ENCODE measurements around the gene CCNF. TPM values are rescaled to one million over a fixed set of nuclear protein-coding genes. Genes with fewer than 3 reads are reported as not detected.
A peak's percentile ranks its signal among the peaks of the same experiment; 100 is the strongest.

The CCNF gene
- total RNA-seq, 1 donor from 2014 or later = 0.43 TPM

DNA sequence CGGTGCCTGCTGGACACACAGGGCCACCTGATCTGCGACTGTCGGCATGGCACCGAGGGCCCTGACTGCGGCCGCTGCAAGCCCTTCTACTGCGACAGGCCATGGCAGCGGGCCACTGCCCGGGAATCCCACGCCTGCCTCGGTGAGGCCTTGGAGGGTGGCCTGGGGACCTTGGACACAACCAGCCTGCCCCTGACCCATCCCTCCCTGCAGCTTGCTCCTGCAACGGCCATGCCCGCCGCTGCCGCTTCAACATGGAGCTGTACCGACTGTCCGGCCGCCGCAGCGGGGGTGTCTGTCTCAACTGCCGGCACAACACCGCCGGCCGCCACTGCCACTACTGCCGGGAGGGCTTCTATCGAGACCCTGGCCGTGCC, 43.2 kb downstream of the CCNF start:
- H3K27ac ChIP-seq = no peak overlapping the region
- peaks cover 12% of the 10 kb centered on the region for H3K27me3 ChIP-seq
- H3K36me3 ChIP-seq = no peaks in the 10 kb centered on the region
- intact Hi-C loops (cut with DNase I) = no loop called here
- H3K4me3 ChIP-seq = no peak overlapping the region
- H3K4me1 ChIP-seq = peaks cover 24 to 42% of the 10 kb centered on the region in 2 donors
- TF ChIP-seq, protein P1, sequence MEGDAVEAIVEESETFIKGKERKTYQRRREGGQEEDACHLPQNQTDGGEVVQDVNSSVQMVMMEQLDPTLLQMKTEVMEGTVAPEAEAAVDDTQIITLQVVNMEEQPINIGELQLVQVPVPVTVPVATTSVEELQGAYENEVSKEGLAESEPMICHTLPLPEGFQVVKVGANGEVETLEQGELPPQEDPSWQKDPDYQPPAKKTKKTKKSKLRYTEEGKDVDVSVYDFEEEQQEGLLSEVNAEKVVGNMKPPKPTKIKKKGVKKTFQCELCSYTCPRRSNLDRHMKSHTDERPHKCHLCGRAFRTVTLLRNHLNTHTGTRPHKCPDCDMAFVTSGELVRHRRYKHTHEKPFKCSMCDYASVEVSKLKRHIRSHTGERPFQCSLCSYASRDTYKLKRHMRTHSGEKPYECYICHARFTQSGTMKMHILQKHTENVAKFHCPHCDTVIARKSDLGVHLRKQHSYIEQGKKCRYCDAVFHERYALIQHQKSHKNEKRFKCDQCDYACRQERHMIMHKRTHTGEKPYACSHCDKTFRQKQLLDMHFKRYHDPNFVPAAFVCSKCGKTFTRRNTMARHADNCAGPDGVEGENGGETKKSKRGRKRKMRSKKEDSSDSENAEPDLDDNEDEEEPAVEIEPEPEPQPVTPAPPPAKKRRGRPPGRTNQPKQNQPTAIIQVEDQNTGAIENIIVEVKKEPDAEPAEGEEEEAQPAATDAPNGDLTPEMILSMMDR (IDR thresholded peaks at IDR 0.05) = no peak
- H3K9me3 ChIP-seq = no peaks in the 10 kb centered on the region
- no peak for DNase-seq (ENCODE audit: low spot score in 2 of 2)

GRCh38 chr16:2472885-2473445, 43.7 kb downstream of the CCNF start:
- peaks cover 23 to 39% of the 10 kb centered on the region in 2 donors for H3K4me1 ChIP-seq
- H3K4me3 ChIP-seq = peak overlapping the region in 1 of 2 donors; percentile 68
- peaks cover 12% of the 10 kb centered on the region for H3K27me3 ChIP-seq
- TF ChIP-seq, protein P1 (IDR thresholded peaks at IDR 0.05) = no peak
- intact Hi-C loops (cut with DNase I) = no loop called here
- no peaks in the 10 kb centered on the region for H3K36me3 ChIP-seq
- H3K27ac ChIP-seq = no peak overlapping the region
- H3K9me3 ChIP-seq = no peaks in the 10 kb centered on the region
- no peak for DNase-seq (ENCODE audit: low spot score in 2 of 2)

DNA sequence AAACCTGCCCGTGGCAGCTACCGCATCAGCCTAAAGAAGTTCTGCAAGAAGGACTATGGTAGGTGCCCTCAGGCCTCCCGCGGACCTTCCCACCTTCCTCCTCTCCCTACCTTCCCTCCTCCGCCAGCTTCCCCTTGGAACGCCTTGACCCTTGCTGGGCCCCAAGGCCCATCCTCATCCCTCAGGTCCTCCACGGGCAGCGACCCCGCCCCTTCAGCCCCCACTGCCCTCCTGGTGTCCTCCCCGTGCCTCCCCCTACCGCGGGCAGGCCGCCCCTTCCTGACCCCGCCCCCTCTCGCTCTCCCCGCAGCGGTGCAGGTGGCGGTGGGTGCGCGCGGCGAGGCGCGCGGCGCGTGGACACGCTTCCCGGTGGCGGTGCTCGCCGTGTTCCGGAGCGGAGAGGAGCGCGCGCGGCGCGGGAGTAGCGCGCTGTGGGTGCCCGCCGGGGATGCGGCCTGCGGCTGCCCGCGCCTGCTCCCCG, 44.2 kb downstream of the CCNF start:
- Histone ChIP-seq H3K27me3 (peaks cover 12% of the 10 kb centered on the region), H3K36me3 (no peaks in the 10 kb centered on the region), H3K4me1 (peaks cover 21 to 34% of the 10 kb centered on the region in 2 donors), H3K9me3 (no peaks in the 10 kb centered on the region), H3K27ac (no peak overlapping the region), H3K4me3 (peak overlapping the region; percentile 68 to 76)
- DNase-seq (ENCODE audit: low spot score in 2 of 2) = no peak
- TF ChIP-seq, protein P1 (IDR thresholded peaks at IDR 0.05) = no peak
- intact Hi-C loops (cut with DNase I) = no loop called here

DNA sequence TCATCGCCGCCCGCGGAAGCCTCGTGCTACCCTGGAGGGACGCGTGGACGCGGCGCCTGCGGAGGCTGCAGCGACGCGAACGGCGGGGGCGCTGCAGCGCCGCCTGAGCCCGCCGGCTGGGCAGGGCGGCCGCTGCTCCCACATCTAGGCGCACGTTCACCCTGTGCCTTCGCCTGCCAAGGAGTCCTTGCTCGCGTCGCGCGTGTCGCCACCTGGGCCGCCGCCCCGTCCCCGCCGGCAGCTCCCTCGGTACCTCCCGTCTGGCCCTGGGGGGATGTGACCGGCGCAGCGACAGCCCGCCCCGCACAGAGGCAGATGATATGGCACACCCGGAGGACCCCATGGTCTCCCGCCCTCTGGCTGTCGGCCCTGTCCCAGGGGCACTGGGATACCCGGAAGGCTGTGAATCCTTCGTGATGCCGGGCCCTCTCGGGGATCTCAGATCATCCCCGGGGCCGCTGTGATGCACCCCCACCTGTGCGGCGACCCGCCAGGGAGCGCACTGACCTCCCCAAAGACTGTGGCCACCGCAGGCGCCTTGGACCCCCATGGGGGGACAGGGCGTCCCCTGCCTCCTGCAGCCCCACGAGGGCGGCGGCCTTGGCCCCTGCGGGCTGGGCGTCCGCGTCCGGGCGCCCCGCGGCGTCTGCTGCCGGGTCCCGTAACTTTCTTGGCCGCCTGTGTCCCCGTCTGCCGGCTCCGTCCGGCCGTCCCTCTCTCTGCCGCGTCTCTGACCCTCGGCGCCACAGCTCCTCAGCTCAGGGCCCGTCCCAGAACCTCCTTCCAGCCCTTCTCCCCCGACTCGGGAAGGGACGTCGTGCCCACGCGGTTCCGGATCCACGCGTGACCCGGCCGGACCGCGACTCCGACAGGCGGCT, 45.0 kb downstream of the CCNF start:
- no peaks in the 10 kb centered on the region for H3K9me3 ChIP-seq
- intact Hi-C loops (cut with DNase I) = loop anchor here (1.0 kb wide), 1 partner anchor 14 kb away; the partner anchor contains the start of gene TEDC2
- TF ChIP-seq, protein P1 (IDR thresholded peaks at IDR 0.05) = peak in 2 of 3 experiments; percentile 23 to 25
- H3K27me3 ChIP-seq = peaks cover 12% of the 10 kb centered on the region
- H3K4me1 ChIP-seq = peaks cover 21 to 27% of the 10 kb centered on the region in 2 donors
- DNase-seq (ENCODE audit: low spot score in 2 of 2) = no peak
- H3K4me3 ChIP-seq = peak overlapping the region; percentile 68 to 76
- no peaks in the 10 kb centered on the region for H3K36me3 ChIP-seq
- peak overlapping the region; percentile 52 to 79 for H3K27ac ChIP-seq

- no peaks in the 10 kb centered on the region for H3K9me3 ChIP-seq
- H3K27ac ChIP-seq = peak within 1 kb of the TSS; percentile 52 to 79
- DNase-seq (ENCODE audit: low spot score in 2 of 2) = peak; percentile 44 to 89
- H3K36me3 ChIP-seq = no peaks in the 10 kb centered on the region
- intact Hi-C loops (cut with DNase I) = loop anchor here (1.0 kb wide), 3 partner anchors 15 to 46 kb away; partner anchors contain the start of genes CCNF and TEDC2
- peak within 1 kb of the TSS; percentile 68 to 76 for H3K4me3 ChIP-seq
- TF ChIP-seq, protein P1 (IDR thresholded peaks at IDR 0.05) = no peak
- peaks cover 21 to 26% of the 10 kb centered on the region in 2 donors for H3K4me1 ChIP-seq
- peaks cover 12% of the 10 kb centered on the region for H3K27me3 ChIP-seq
Measured at GRCh38 chr16:2474877-2475412, 45.7 kb downstream of the CCNF start, which contains the start of gene TBC1D24. Gene TBC1D24 (plus strand): TSS chr16:2475127. CDS start chr16:2496149, 21,022 bp downstream.

All from ascending aorta (tissue), 2 donors.